ENCODE measurements around the gene SNAPC2.

GRCh38 chr19:7928334-7928706 is 8.2 kb downstream of the SNAPC2 start:
- no peak for TF ChIP-seq NRL (CRISPR knock-in tag; IDR thresholded peaks at IDR 0.05; ENCODE audit: borderline replicate concordance)
- TF ChIP-seq IKZF5 (CRISPR knock-in tag; IDR thresholded peaks at IDR 0.05): no peak
- no peak for TF ChIP-seq SKI (IDR thresholded peaks at IDR 0.05; ENCODE audit: partially characterized antibody)
- TF ChIP-seq HNRNPL (IDR thresholded peaks at IDR 0.05; ENCODE audit: low read depth, low read length): no peak
- no peak for TF ChIP-seq CHD2 (IDR thresholded peaks at IDR 0.05; ENCODE audit: low read depth, low read length)
- TF ChIP-seq STAT6 (CRISPR knock-in tag; IDR thresholded peaks at IDR 0.05; ENCODE audit: borderline replicate concordance): no peak
- TF ChIP-seq ZBTB7B (CRISPR knock-in tag; IDR thresholded peaks at IDR 0.05): no peak
- no peak for TF ChIP-seq CREM (IDR thresholded peaks at IDR 0.05)
- no peak for TF ChIP-seq CREM (CRISPR knock-in tag; IDR thresholded peaks at IDR 0.05)
- TF ChIP-seq THAP9 (CRISPR knock-in tag; IDR thresholded peaks at IDR 0.05; ENCODE audit: borderline replicate concordance): no peak
- TF ChIP-seq ZSCAN12 (CRISPR knock-in tag; IDR thresholded peaks at IDR 0.05): no peak
- TF ChIP-seq SP2 (CRISPR knock-in tag; IDR thresholded peaks at IDR 0.05): no peak
- no peak for TF ChIP-seq FOXK1 (CRISPR knock-in tag; IDR thresholded peaks at IDR 0.05; ENCODE audit: borderline replicate concordance, low read depth)
